ENCODE data around the gene MGA. TPM values are rescaled to one million over a fixed set of nuclear protein-coding genes. Genes with fewer than 3 reads are reported as not detected.
A peak's percentile ranks its signal among the peaks of the same experiment; 100 is the strongest.

MGA gene
- polyA plus RNA-seq, 3 donors = 2.7 to 6.9 (median 4.2) TPM

DNA sequence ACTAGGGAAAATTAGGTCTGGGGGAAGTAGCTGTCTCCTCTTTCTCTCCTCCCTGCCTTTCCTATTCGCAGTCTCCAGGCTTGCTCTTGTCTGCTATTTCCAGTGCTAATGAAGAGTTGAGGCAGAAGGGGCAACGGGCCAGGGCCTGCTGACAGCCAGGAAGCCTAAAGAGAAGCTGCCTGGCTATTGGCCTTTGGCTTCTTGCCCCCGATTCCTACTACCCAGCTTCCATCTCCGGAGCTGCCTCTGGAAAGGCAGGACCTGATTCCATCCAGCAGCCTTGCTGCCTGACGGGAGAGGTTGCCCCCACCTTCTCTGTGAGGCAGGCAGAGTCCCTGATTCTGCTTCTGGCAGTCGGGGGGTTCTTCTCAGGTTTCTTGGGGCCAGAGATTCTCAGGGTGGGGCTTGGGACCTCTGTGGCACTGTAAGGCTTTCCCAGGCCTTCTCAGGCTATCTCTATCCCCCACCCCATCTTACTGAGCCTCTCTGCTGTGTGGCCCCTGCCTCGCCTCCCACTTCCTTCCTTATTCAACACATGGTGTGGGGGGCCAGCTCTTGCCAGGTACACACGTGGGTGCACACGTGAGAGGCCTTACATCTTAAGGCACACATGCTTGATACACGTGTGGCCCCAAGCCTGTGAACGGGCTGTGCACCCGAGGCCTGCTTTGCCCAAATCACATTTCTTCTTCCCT, 149.5 kb downstream of the MGA start:
- no peak overlapping the region for H3K4me3 ChIP-seq (replicated peaks in 1 of 3; ENCODE audit: low read depth in 2 of 3, low read length in 3 of 3)
- no peak overlapping the region for H3K9ac ChIP-seq (ENCODE audit: insufficient read depth, low read length, poor library complexity, severe bottlenecking)
- H3K27me3 Mint-ChIP-seq (ENCODE audit: low read depth in 3 of 3) = peaks cover 0 to 1% (median 0%) of the 10 kb centered on the region in 3 donors
- H3K4me1 ChIP-seq (ENCODE audit: control insufficient read depth in 1 of 2, insufficient read depth in 2 of 2, low read length in 2 of 2) = peaks cover 0 to 3% of the 10 kb centered on the region in 2 donors
- no peaks in the 10 kb centered on the region for H4K20me1 ChIP-seq (ENCODE audit: insufficient read depth, low read length)
- no peak overlapping the region for H2AFZ ChIP-seq (ENCODE audit: insufficient read depth, low read depth, low read length, poor library complexity, severe bottlenecking)
- H3K27ac ChIP-seq (ENCODE audit: low read depth in 1 of 2, low read length in 2 of 2) = no peak overlapping the region
- intact Hi-C loops (cut with micrococcal nuclease) = loop anchor here (2.0 to 10.0 kb wide), 3 partner anchors 37 to 207 kb away; no protein-coding TSS in a partner anchor
- H3K79me2 ChIP-seq (ENCODE audit: insufficient read depth, low read length) = no peaks in the 10 kb centered on the region
- H3K27ac Mint-ChIP-seq = peak overlapping the region in 2 of 7 donors; percentile 59 to 63
- WGBS (ENCODE audit: insufficient coverage) = 31% methylated on average over 10 of the region's 12 CpGs
- peaks cover 0 to 1% (median 0%) of the 10 kb centered on the region in 7 donors for H3K9me3 Mint-ChIP-seq
- TF ChIP-seq, protein P1, sequence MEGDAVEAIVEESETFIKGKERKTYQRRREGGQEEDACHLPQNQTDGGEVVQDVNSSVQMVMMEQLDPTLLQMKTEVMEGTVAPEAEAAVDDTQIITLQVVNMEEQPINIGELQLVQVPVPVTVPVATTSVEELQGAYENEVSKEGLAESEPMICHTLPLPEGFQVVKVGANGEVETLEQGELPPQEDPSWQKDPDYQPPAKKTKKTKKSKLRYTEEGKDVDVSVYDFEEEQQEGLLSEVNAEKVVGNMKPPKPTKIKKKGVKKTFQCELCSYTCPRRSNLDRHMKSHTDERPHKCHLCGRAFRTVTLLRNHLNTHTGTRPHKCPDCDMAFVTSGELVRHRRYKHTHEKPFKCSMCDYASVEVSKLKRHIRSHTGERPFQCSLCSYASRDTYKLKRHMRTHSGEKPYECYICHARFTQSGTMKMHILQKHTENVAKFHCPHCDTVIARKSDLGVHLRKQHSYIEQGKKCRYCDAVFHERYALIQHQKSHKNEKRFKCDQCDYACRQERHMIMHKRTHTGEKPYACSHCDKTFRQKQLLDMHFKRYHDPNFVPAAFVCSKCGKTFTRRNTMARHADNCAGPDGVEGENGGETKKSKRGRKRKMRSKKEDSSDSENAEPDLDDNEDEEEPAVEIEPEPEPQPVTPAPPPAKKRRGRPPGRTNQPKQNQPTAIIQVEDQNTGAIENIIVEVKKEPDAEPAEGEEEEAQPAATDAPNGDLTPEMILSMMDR (IDR thresholded peaks at IDR 0.05) = no peak
- H3K27me3 ChIP-seq (ENCODE audit: control insufficient read depth in 2 of 2, insufficient read depth in 2 of 2, low read length in 2 of 2) = no peaks in the 10 kb centered on the region
- peaks cover 12 to 39% of the 10 kb centered on the region in 2 donors for H3K36me3 ChIP-seq (replicated peaks in 1 of 2; ENCODE audit: control insufficient read depth in 1 of 2, insufficient read depth in 2 of 2, low read length in 2 of 2)
- no peak for DNase-seq
- H3K4me1 Mint-ChIP-seq = peaks cover 4% of the 10 kb centered on the region
- no peak overlapping the region for H3K4me3 Mint-ChIP-seq
- no peaks in the 10 kb centered on the region for H3K9me3 ChIP-seq (replicated peaks in 1 of 2; ENCODE audit: control insufficient read depth in 1 of 2, insufficient read depth in 1 of 2, low read length in 2 of 2)
- H3K36me3 Mint-ChIP-seq = peaks cover 35 to 37% of the 10 kb centered on the region in 2 donors
- no peak overlapping the region for H3K4me2 ChIP-seq (replicated peaks; ENCODE audit: extremely low read depth, low read length, poor library complexity, severe bottlenecking)

DNA sequence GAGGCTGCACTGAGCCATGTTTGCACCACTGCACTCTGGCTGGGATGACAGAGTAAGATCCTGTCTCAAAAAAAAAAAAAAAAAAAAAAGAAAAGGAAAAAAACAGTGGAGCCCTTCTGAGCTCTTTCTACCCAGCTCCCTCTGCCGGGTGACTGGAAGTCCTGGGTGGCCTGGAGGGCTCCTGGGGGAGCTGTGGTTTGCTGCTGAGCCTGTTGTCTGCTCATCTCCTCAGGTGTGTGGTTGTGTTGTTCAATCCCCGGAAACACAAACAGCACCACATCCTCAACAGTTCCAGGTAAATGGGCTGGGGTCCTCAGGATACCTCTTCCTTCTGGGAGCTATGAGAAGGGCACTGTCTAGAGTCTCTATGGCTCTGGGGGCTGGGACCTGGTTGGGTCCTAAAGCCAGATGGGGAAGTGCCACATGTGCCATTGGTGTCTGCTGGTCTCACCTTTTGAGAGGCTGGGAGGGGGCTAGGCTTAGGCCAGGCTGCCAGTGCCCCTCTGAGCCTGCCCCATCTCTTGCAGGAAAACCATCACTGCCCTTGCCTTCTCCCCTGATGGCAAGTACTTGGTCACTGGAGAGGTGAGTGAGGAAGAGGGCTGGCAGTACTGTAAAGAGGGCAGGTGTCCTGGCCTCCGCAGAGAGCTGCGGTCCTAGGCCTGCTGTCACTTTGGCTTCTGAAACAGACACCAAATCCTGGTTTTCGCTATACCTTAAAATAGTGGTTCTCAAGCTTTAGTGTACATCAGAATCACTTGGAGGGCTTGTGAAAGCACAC, 150.6 kb downstream of the MGA start:
- Mint-ChIP-seq H3K36me3 (peaks cover 41 to 45% of the 10 kb centered on the region in 2 donors), H3K27me3 (ENCODE audit: low read depth in 3 of 3) (peaks cover 0 to 1% (median 1%) of the 10 kb centered on the region in 3 donors), H3K4me3 (no peak overlapping the region), H3K4me1 (peaks cover 4% of the 10 kb centered on the region), H3K9me3 (peaks cover 0 to 1% (median 0%) of the 10 kb centered on the region in 7 donors), H3K27ac (no peak overlapping the region)
- Histone ChIP-seq H3K27me3 (ENCODE audit: control insufficient read depth in 2 of 2, insufficient read depth in 2 of 2, low read length in 2 of 2) (no peaks in the 10 kb centered on the region), H4K20me1 (ENCODE audit: insufficient read depth, low read length) (no peaks in the 10 kb centered on the region), H3K4me1 (ENCODE audit: control insufficient read depth in 1 of 2, insufficient read depth in 2 of 2, low read length in 2 of 2) (peaks cover 0 to 3% of the 10 kb centered on the region in 2 donors), H3K36me3 (replicated peaks in 1 of 2; ENCODE audit: control insufficient read depth in 1 of 2, insufficient read depth in 2 of 2, low read length in 2 of 2) (peaks cover 16 to 45% of the 10 kb centered on the region in 2 donors), H3K4me2 (replicated peaks; ENCODE audit: extremely low read depth, low read length, poor library complexity, severe bottlenecking) (no peak overlapping the region), H3K4me3 (replicated peaks in 1 of 3; ENCODE audit: low read depth in 2 of 3, low read length in 3 of 3) (no peak overlapping the region), H3K9me3 (replicated peaks in 1 of 2; ENCODE audit: control insufficient read depth in 1 of 2, insufficient read depth in 1 of 2, low read length in 2 of 2) (no peaks in the 10 kb centered on the region), H3K27ac (ENCODE audit: low read depth in 1 of 2, low read length in 2 of 2) (no peak overlapping the region), H2AFZ (ENCODE audit: insufficient read depth, low read depth, low read length, poor library complexity, severe bottlenecking) (no peak overlapping the region), H3K9ac (ENCODE audit: insufficient read depth, low read length, poor library complexity, severe bottlenecking) (no peak overlapping the region), H3K79me2 (ENCODE audit: insufficient read depth, low read length) (no peaks in the 10 kb centered on the region)
- TF ChIP-seq, protein P1 (IDR thresholded peaks at IDR 0.05) = no peak
- intact Hi-C loops (cut with micrococcal nuclease) = loop anchor here (1.0 to 10.0 kb wide), 4 partner anchors 37 to 209 kb away; partner anchors contain the start of gene MAPKBP1 (in 1 of the 2)
- WGBS (ENCODE audit: insufficient coverage) = 80% methylated on average over 2 of the region's 5 CpGs
- DNase-seq = no peak
